Thyroid gland (tissue), 4 donors: ENCODE results near the gene TNC. TPM values are rescaled to one million over a fixed set of nuclear protein-coding genes. Genes with fewer than 3 reads are reported as not detected.

Experiments
- DNase-seq, 2 donors: peaks; one replicate each; pipeline ENCODE4 v3.0.0-alpha.2; 2019
- H3K27ac ChIP-seq, 3 donors: fragments of 200-600 bp; sonication (generic); 1 replicate in 2 of 3; 2 replicates in 1 of 3; pipeline ENCODE4 v1.5.1; 2016 to 2019; ENCODE audit warnings: mild to moderate bottlenecking in 1 of 3, moderate library complexity in 1 of 3
- H3K27me3 ChIP-seq: fragments of 200-600 bp; sonication (generic); one replicate; pipeline ENCODE4 v1.5.1; 2019
- H3K36me3 ChIP-seq, 2 donors: fragments of 200-600 bp; sonication (generic); one replicate each; pipeline ENCODE4 v1.5.1; 2016 to 2019
- H3K4me1 ChIP-seq, 2 donors: fragments of 200-600 bp; sonication (generic); one replicate each; pipeline ENCODE4 v1.5.1; 2017 to 2019
- H3K4me3 ChIP-seq, 3 donors: fragments of 200-600 bp; sonication (generic); replicated peaks in 1 of 3; 1 replicate in 2 of 3; 2 replicates in 1 of 3; pipeline ENCODE4 v1.5.1; 2016; ENCODE audit warnings: mild to moderate bottlenecking in 1 of 3
- H3K9me3 ChIP-seq: fragments of 200-600 bp; sonication (generic); one replicate; pipeline ENCODE4 v1.5.1; 2017
- POLR2A ChIP-seq, 2 donors: fragments of 450-650 bp; IDR thresholded peaks; one replicate each; pipeline ENCODE4 v1.6.1; 2017; ENCODE audit warnings: antibody characterized with exemption in 2 of 2, mild to moderate bottlenecking in 2 of 2, moderate library complexity in 1 of 2
- WGBS, 2 donors: methylation state at CpG; one replicate each; pipeline ENCODE4 v1.1.5; 2017; 5-methylcytosine and 5-hydroxymethylcytosine counted together
- intact Hi-C: fragments of 100-400 bp; cut with DNase I; formaldehyde crosslinking; loops from one replicate; pipeline ENCODE4 v1.15.1; 2023
- total RNA-seq, 4 donors: library from RNA; depleted of rRNA; stranded (reverse); fragments of >200 nt; gene quantifications; one replicate each; pipeline ENCODE4 v1.2.3, GENCODE V29; 2016
- TF ChIP-seq, protein P1 (sequence below), 6 experiments: fragments of 200-600 bp in 3 of 6; fragments of 450-650 bp in 3 of 6; sonication (generic) in 3 of 6; IDR thresholded peaks; one replicate each; pipeline ENCODE4 v1.5.1; 2016 to 2019; ENCODE audit warnings: antibody characterized with exemption in 6 of 6, mild to moderate bottlenecking in 2 of 6, inconsistent platforms in 1 of 6, moderate library complexity in 1 of 6

TNC gene
- 10 to 100 TPM in 1 of 4 donors, 1 to 10 TPM in 3; 1.0 to 21.8 (median 6.4) TPM for total RNA-seq

GRCh38 chr9:115117999-115118878 lies at the start of gene TNC:
Gene TNC, minus strand, starts transcription at chr9:115118157. Its CDS starts 27,139 bp downstream, at chr9:115091018.
- H3K27ac ChIP-seq = no peak within 1 kb of the TSS
- H3K27me3 ChIP-seq = peaks cover 3% of the 10 kb centered on the region
- H3K4me3 ChIP-seq = no peak within 1 kb of the TSS
- TF ChIP-seq POLR2A (IDR thresholded peaks at IDR 0.05) = no peak
- TF ChIP-seq, protein P1, sequence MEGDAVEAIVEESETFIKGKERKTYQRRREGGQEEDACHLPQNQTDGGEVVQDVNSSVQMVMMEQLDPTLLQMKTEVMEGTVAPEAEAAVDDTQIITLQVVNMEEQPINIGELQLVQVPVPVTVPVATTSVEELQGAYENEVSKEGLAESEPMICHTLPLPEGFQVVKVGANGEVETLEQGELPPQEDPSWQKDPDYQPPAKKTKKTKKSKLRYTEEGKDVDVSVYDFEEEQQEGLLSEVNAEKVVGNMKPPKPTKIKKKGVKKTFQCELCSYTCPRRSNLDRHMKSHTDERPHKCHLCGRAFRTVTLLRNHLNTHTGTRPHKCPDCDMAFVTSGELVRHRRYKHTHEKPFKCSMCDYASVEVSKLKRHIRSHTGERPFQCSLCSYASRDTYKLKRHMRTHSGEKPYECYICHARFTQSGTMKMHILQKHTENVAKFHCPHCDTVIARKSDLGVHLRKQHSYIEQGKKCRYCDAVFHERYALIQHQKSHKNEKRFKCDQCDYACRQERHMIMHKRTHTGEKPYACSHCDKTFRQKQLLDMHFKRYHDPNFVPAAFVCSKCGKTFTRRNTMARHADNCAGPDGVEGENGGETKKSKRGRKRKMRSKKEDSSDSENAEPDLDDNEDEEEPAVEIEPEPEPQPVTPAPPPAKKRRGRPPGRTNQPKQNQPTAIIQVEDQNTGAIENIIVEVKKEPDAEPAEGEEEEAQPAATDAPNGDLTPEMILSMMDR (IDR thresholded peaks at IDR 0.05) = no peak
- H3K36me3 ChIP-seq = no peaks in the 10 kb centered on the region
- intact Hi-C loops = no loop called here
- peaks cover 11 to 15% of the 10 kb centered on the region in 2 donors for H3K4me1 ChIP-seq
- H3K9me3 ChIP-seq = no peaks in the 10 kb centered on the region
- WGBS, 2 donors = 0 to 1% methylated on average over 20 to 34 of the region's 37 CpGs
- DNase-seq = peak; percentile 19 to 27

DNA sequence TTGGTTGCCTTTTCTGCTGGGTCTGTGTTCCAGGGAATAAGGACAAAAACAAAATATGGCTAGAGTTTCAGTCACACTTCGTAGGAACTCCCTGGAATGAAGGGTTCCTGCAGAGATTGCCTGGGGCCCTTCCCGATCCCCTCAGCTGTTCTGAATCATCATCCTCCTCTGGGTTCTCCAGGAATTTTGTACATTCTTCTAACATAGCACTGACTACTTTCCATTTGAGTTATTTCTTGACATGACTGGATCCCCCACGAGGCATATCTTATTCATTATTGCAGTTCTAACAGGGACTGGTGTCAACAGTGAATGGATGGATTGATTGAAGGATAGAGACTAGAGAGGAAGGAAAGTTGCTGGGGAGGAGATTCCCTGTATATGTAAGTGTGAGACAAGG lies 49.2 kb upstream of the TNC start:
- H3K4me1 ChIP-seq = no peaks in the 10 kb centered on the region
- H3K27ac ChIP-seq = no peak overlapping the region
- H3K9me3 ChIP-seq = no peaks in the 10 kb centered on the region
- H3K27me3 ChIP-seq = no peaks in the 10 kb centered on the region
- no peaks in the 10 kb centered on the region for H3K36me3 ChIP-seq
- H3K4me3 ChIP-seq = no peak overlapping the region
- no peak for TF ChIP-seq POLR2A (IDR thresholded peaks at IDR 0.05)
- TF ChIP-seq, protein P1 (IDR thresholded peaks at IDR 0.05) = no peak
- 73 to 83% methylated on average over 3 of the region's 3 CpGs for WGBS, 2 donors
- no peak for DNase-seq
- intact Hi-C loops = no loop called here

DNA sequence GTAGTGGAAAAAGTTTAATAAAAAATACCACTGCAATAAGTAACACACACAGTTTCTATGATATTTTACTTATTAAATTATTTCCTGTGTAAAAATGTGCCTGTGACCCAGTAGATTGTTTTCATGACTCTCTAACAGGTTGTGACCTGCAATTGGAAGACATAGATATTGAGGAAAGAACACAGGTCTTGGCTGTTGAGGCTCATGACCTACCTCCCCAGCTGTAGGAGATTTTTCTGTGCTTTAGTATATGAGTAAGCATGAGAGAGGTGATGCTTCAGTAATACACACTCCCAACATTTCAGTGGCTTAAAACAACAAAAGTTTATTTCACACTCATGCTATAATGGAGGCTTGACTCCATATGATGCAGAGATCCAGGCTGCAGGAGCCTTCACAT lies 47.3 kb upstream of the TNC start:
- Histone ChIP-seq H3K27ac (no peak overlapping the region), H3K4me3 (no peak overlapping the region), H3K36me3 (no peaks in the 10 kb centered on the region), H3K27me3 (no peaks in the 10 kb centered on the region), H3K4me1 (no peaks in the 10 kb centered on the region), H3K9me3 (no peaks in the 10 kb centered on the region)
- no peak for DNase-seq
- intact Hi-C loops = no loop called here
- TF ChIP-seq, protein P1 (IDR thresholded peaks at IDR 0.05) = no peak
- TF ChIP-seq POLR2A (IDR thresholded peaks at IDR 0.05) = no peak

GRCh38 chr9:115164511-115164974 lies 46.6 kb upstream of the TNC start:
- H3K36me3 ChIP-seq = no peaks in the 10 kb centered on the region
- 36 to 38% methylated on average over 3 of the region's 3 CpGs for WGBS, 2 donors
- H3K4me1 ChIP-seq = no peaks in the 10 kb centered on the region
- no peak overlapping the region for H3K4me3 ChIP-seq
- peak; percentile 5 to 24 for DNase-seq
- intact Hi-C loops = no loop called here
- no peak for TF ChIP-seq POLR2A (IDR thresholded peaks at IDR 0.05)
- H3K27me3 ChIP-seq = no peaks in the 10 kb centered on the region
- H3K9me3 ChIP-seq = no peaks in the 10 kb centered on the region
- H3K27ac ChIP-seq = no peak overlapping the region

GRCh38 chr9:115162946-115163345 lies 45.0 kb upstream of the TNC start:
- no peaks in the 10 kb centered on the region for H3K27me3 ChIP-seq
- no peak overlapping the region for H3K4me3 ChIP-seq
- no peaks in the 10 kb centered on the region for H3K4me1 ChIP-seq
- no peaks in the 10 kb centered on the region for H3K36me3 ChIP-seq
- DNase-seq = no peak
- intact Hi-C loops = no loop called here
- H3K9me3 ChIP-seq = no peaks in the 10 kb centered on the region
- TF ChIP-seq, protein P1 (IDR thresholded peaks at IDR 0.05) = no peak
- no peak for TF ChIP-seq POLR2A (IDR thresholded peaks at IDR 0.05)
- WGBS, 2 donors = 91 to 100% methylated on average over 1 of the region's 1 CpG
- H3K27ac ChIP-seq = no peak overlapping the region
